GM20431 (cell line): ENCODE results near the gene CACNA1H.
"Not testable (repeated sequence)": the region's sequence is repeated elsewhere in the genome, so short reads cannot be mapped to it uniquely, and the experiment has no call there.

Experiments used
- in situ Hi-C: fragments of 300-500 bp; cut with MseI, MboI; formaldehyde crosslinking; loops from one replicate; pipeline ENCODE4 v1.15.0; 2020; ENCODE audit warnings: low sequenced_read_pairs; ENCODE audit not compliant: unreplicated experiment

Gene CACNA1H

DNA sequence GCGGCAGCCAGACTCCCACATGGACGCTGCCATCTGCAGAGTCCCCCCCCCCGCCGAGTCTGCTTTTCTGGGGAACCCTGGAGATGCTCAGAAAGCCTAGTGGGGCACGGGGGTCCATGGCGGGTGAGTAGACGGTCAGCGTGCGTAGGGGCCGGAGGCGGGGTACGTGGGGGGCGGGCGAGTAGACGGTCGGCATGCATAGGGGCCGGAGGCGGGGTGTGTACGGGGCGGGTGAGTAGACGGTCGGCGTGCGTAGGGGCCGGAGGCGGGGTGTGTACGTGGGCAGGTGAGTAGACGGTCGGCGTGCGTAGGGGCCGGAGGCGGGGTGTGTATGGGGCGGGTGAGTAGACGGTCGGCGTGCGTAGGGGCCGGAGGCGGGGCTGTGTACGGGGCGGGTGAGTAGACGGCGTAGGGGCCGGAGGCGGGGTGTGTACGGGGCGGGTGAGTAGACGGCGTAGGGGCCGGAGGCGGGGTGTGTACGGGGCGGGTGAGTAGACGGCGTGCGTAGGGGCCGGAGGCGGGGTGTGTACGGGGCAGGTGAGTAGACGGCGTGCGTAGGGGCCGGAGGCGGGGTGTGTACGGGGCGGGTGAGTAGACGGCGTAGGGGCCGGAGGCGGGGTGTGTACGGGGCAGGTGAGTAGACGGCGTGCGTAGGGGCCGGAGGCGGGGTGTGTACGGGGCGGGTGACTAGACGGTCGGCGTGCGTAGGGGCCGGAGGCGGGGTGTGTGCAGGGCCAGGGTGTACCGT is 32.7 kb downstream of the CACNA1H start:
- in situ Hi-C loops: not testable (repeated sequence)

DNA sequence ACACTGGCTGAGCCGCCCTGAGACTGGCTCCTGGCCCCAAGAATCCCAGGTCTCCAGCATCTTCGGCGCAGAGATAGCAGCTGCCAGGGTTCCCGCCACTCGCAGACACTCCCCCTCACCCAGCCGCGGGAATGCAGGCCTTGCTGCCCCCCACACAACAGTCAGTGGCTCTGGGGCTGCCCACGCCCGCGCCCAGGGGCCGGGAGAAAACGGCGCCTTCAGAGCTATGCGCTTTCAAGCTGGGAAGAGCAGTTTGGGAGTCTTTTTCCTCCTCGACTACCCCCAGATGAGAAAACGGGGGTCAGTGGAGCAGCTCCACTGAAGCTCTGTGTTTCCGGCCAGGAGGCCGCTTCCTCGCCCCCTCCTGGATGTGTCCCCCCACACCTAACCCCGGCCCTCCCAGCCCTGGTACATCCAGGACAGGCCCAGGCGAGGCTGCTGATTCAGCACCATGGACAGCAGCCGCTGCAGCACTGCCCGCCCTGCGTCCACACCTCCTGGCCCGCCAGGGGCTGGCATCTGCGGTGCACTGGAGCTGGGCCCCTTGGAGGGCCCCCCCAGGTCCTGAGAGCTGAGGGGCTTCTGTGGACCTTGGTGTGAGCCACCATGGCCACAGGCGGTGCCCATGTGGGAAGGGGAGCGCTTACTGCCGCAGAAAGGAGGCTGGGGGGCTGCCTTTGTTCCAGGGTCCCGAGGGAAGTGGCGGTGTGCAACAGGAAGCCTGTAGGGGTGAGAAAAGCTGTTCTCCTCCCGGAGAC is 35.7 kb downstream of the CACNA1H start:
- in situ Hi-C loops: no loop called here

DNA sequence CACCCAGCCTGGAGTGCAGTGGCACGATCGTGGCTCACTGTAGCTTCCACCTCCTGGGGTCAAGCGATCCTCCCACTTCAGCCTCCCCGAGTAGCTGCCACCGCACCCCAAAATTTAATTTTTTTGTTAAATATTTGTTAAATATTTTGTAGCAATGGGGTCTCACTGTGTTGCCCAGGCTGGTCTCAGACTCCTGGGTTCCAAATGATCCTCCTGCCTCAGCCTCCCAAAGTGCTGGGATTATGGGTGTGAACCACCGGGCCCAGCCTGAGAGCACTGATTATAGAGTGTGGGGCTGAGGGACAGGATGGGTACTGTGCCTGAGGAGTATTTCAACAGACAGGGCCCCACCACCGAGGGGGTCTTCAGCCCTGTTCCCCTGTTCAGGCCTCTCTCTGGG is 36.5 kb downstream of the CACNA1H start:
- in situ Hi-C loops: no loop called here

DNA sequence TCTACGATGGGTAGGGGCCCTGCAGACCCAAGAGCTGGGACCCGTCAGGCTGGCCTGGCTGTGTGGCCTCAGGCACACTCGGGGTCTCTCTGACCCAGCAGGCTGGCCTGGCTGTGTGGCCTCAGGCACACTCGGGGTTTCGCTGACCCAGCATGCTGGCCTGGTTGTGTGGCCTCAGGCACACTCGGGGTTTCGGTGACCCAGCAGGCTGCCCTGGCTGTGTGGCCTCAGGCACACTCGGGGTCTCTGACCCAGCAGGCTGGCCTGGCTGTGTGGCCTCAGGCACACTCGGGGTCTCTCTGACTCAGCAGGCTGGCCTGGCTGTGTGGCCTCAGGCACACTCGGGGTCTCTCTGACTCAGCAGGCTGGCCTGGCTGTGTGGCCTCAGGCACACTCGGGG is 37.9 kb downstream of the CACNA1H start:
- in situ Hi-C loops: not testable (repeated sequence)

DNA sequence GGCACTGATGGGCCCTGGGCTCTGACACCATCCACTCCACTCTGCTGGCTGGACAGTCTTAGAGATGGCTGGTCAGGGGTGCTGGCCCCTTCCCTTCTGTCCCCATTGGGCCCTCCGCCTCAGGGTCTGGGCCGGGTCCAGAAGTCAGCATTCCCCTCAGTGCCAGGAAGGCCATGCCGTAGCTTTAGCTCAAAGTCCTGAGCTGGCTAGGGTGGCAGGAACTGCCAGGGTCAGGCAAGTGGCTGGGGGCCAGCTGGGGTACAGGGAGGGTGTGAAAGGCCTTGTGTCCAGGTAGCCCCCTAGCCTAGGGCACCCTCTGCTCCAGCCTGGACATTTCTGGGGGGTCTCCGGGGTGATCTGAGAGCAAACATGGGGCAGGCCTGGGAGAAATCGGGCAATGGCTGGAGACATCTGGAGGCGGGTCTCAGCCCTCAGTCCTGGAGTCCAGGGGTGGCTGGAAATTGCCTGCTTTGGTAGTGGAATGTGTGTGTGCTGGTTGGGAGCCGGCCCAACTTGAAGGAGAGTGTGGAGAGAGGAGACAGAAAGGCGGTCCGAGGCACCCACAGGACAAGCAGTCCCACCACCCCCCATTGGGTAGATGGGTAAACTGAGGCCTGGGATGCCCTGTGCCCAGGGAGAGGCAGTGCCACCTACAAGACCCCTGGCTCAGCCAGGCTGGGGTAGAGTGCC is 39.6 kb downstream of the CACNA1H start:
- in situ Hi-C loops: no loop called here

DNA sequence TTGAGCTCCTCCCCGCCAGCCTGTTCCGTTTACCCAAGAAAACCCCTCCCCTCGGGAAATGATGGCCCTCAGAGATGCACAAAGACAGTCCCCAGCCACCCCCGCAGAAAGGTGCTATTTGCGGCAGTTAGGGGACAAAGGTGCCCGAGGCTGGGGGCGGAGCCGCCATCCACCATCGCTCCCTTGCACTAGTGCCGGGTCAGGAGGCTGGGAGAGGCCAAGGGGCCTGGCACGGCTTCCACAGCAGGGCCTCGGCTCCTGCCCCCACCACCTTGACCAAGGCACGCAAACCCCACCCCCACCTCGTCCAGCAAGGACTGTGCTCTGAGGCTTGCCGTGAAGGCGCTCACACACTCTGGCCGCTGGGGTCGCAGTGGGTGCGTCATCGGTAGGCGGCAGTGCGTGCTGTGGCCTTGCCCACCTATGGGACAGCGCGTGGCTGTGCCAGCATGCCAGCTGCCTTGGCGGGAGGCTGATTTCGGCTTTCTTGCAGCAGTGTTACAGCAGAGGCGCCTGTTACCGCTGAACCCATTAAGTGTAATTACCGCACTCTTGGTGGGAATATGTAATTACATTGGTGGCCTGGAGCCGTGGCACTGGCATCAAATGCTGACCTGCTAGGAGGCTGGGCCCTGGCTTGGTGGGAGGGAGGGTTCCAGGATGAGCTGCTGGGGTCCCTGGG is 40.4 kb downstream of the CACNA1H start:
- in situ Hi-C loops: no loop called here

DNA sequence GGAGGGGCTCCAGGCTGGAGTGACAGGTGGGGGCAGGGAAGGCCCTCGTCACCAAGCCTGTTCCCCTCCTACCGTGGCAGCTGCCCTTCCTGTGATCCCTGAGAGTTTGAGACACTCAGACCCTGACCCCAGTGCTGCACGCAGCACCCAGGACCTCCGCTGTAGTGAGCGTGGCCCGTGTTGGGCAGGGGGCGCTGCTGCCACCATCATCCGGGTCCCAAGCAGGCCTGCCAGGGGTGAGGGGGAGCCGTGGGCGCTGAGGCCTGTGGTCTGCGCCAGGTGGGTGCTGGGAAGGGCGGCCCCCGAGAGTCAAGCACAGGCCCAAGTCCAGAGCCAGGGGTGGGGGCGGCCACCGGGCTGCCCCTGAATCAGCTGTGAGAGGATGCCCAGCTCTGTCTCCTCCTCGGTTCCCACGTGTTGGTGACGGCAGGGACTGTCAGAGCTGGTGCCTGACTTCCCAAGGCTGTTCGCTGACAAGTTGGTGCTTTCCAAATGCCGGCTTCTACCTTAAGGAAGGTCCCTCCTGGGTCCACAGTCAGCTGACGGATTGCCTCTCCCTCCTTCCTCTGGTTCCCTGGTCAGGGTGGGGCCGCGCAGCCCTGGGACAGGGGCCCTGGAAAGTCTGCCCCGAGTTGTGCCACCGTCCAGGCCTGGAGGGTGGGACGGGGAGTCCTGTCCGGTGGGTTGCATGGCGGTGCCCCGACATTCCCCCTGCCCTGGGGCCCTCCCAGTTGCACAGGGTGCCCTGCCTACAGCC is 41.1 kb downstream of the CACNA1H start:
- in situ Hi-C loops: no loop called here

DNA sequence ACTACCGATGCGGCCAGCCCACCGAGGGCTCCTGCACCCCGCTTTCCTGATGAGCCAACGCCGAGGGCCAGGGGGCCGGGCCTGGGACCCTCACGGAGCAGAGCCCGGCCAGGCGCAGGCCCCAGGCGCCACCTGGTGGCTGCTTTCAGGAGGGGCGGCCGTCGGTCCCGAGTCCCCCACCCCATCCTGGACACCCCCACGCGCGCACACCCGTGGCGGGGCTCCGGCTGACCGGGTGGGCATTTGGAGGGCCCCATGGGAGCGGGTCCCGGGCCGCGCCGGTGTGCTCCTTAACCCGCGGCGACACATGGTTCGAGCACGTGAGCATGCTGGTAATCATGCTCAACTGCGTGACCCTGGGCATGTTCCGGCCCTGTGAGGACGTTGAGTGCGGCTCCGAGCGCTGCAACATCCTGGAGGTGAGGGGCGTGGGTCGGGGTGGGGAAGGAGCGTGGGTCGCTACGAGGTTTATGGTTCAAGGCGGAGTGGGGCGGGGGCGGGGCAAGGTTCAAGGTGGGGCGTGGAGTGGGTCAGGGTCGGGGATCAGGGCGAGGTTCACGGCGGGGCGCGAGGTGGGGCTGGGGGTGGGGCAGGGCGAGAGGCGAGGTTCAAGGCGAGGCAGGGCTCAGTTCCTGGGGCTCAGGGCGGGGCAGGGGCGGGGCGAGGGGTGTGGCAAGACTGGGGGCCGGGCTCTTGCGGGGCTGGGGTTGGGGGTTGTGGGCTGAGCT is 41.9 kb downstream of the CACNA1H start:
- in situ Hi-C loops: no loop called here

DNA sequence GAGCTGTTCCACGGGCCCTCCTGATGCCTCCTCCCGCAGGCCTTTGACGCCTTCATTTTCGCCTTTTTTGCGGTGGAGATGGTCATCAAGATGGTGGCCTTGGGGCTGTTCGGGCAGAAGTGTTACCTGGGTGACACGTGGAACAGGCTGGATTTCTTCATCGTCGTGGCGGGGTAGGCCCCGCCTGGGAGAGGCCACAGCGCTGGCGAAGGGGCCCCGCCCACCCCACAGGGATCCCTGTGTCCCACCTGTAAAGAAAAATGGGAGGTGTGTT is 42.4 kb downstream of the CACNA1H start:
- in situ Hi-C loops: no loop called here

DNA sequence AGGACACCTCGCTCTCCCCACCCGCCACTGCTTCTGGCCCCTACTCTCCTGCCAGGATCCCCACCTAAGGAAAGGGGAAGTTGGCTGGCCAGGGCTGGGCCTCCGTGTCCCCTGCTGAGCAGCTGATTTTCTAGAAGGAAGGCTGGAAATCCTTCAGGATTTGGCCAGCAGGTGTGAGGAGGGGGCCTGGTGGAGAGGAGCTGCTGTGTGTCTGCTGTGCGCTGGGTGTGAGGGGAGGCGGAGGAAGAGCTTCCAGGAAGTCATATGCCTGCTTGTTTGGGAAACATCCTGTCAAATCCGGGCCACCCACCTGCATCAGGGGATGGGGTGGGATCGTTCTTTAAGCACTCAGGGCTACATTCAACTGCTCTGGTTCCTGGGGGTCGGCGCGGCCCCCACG is 43.6 kb downstream of the CACNA1H start:
- in situ Hi-C loops: no loop called here

DNA sequence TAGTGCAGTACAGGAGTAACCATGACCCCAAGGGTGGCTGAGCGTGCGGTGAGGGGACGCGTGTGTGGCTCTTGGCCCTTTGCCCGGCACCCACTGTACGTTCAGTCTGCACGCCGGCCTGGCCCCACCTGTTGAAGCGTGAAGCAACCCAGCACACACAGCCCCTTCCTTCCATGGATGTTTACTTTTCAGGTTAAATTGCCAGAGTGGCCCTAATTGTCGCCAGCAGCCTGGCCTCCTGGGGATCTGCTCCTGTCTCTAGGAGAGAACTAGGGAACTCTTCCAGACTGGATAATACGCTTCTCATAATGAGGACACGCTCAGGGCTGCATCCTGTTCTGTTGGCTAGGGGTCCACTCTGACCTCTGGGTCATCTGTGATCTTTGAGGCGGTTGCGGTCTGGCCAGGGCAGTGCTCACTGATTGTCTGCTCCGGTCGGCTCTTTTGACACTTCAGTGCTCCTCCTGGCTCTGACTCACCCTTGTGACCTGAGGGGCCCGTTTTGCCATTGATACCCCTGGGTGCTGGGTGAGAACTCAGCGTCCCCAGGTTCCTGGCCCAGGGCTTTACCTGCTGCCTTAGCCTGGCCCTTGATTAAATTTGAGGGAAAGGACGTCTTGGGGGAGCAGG is 44.4 kb downstream of the CACNA1H start:
- in situ Hi-C loops: no loop called here

DNA sequence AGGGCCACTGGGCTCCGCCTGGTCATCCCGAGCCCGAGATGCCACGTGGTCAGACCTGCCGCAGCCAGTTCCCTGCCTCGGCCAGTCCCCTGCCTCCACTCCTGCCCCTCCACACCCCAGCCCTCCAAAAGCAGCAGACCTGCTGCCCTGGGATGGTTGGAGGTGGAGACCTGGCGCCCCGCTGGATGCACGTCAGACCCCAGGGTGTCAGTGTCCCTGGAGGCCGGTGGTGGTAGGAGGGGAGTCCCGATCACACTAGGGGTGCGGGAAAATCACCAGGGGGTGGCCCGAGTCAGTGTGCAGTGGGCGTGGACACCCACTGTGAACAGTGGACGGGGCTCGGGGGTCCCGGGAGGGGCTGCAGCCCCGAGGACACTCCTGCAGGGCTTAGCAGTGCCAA is 45.3 kb downstream of the CACNA1H start:
- in situ Hi-C loops: no loop called here

DNA sequence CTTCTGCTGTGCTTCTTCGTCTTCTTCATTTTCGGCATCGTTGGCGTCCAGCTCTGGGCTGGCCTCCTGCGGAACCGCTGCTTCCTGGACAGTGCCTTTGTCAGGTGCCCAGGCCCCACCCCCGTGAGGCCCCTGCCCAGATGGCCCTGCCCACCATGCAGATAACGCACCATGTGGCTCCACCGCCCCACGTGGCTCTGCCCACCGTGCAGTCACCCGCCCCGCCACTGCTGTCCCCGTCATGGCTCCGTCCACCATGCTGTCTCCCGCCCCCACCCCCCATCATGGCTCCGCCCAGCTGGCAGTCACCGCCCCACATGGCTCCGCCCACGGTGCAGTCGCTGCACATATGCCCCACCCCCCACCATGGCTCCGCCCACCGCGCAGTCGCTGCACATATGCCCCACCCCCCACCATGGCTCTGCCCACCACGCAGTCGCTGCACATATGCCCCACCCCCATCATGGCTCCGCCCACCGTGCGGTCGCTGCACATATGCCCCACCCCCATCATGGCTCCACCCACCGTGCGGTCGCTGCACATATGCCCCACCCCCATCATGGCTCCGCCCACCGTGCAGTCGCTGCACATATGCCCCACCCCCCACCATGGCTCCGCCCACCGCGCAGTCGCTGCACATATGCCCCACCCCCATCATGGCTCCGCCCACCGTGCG is 45.9 kb downstream of the CACNA1H start:
- in situ Hi-C loops: not testable (repeated sequence)

DNA sequence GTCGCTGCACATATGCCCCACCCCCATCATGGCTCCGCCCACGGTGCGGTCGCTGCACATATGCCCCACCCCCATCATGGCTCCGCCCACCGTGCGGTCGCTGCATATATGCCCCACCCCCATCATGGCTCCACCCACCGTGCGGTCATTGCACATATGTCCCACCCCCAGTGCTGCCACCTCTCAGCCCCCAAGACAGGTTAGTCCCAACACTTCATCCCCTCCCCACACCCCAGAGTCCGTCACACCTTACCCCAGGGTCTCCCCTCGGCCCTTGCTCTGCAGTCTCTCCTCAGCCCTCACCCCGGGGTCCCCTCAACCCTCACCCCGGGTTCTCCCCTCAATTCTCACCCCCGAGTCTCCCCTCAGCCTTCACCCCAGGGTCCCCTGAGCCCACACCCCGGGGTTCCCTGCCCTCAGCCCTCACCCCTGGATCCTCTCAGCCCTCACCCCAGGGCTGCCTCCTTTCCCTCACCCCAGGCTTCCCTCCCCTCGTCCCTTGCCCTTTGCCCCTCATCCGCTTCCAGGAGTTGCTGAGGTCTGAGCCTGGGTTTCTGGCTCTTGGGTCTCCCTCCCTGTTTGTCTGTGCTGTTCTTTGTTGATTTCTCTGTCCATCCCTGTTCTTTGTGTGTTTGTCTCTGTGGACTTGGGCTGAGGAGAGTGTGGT is 46.6 kb downstream of the CACNA1H start:
- in situ Hi-C loops: no loop called here

DNA sequence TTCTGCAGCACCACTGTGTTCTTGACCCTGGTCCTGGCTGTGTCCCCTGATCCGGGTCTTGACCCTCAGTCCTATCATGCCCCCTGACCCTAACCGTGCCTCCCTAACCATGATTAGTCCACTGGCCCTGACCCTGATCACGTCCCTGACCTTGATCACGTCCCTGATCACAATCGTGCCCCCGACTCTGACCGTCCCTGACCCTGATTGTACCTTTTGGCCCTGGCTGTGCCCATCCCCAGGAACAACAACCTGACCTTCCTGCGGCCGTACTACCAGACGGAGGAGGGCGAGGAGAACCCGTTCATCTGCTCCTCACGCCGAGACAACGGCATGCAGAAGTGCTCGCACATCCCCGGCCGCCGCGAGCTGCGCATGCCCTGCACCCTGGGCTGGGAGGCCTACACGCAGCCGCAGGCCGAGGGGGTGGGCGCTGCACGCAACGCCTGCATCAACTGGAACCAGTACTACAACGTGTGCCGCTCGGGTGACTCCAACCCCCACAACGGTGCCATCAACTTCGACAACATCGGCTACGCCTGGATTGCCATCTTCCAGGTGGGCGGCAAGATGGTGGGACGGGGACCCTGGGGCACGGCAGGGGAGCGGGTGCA is 47.2 kb downstream of the CACNA1H start:
- in situ Hi-C loops: no loop called here

DNA sequence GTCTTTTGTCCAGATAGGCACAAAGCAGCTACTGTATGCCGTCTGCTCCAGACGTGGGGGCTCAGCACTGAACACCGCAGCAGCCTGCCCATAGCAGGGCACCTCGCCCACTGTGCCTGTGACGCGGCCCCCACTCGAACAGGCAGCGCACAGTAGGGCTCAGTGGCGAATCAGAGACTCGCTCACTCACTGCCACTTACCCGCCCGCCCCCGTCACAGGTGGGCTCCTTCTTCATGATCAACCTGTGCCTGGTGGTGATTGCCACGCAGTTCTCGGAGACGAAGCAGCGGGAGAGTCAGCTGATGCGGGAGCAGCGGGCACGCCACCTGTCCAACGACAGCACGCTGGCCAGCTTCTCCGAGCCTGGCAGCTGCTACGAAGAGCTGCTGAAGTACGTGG is 48.5 kb downstream of the CACNA1H start:
- in situ Hi-C loops: no loop called here

DNA sequence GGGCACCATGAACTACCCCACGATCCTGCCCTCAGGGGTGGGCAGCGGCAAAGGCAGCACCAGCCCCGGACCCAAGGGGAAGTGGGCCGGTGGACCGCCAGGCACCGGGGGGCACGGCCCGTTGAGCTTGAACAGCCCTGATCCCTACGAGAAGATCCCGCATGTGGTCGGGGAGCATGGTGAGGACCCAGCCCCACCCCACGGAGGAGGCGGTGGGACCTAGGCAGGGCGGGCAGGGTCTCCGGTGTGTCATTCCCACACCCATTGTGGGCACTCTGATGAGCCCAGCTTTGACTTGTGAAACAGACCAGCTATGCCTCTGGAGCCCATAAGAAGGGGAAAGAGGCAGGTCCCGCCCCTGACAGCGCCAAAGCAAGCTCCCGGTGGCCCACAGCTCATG is 49.4 kb downstream of the CACNA1H start:
- in situ Hi-C loops: no loop called here

DNA sequence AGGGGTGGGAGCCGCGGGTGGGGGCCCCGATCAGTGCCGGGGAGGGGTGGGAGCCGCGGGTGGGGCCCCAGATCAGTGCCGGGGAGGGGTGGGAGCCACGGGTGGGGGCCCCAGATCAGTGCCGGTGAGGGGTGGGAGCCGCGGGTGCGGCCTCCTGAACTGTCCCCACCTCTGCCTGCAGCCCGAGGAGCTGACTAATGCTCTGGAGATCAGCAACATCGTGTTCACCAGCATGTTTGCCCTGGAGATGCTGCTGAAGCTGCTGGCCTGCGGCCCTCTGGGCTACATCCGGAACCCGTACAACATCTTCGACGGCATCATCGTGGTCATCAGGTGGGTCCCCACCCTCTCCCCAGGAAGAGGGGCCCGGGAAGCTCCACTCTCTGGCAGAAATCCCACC is 52.0 kb downstream of the CACNA1H start:
- in situ Hi-C loops: no loop called here
